T-helper 2 cell (primary cell): ENCODE data around the gene SLC13A5.

ENCODE experiments used
- DNase-seq, 5 experiments: peaks; one replicate each; pipeline versions ENCODE4 v3.0.0 to v3.0.0-alpha.2; 2012 to 2022

SLC13A5 gene

GRCh38 chr17:6636616-6637457 is 76.3 kb downstream of the SLC13A5 start:
- no peak for DNase-seq

GRCh38 chr17:6636105-6636504 is 77.1 kb downstream of the SLC13A5 start:
- no peak for DNase-seq
